GM23338 (cell line): ENCODE results near the gene GRIN3A. TPM values are rescaled to one million over a fixed set of nuclear protein-coding genes. Genes with fewer than 3 reads are reported as not detected.
A peak's percentile ranks its signal among the peaks of the same experiment; 100 is the strongest.

Experiments used
- ATAC-seq: fragments of 200-7000 bp; cut with Tn5 transposase; 3 replicates; pipeline ENCODE4 v1.9.1; 2020
- DNase-seq: peaks from one replicate; pipeline ENCODE4 v3.0.0-alpha.2; 2015; ENCODE audit warnings: low spot score
- H2AFZ ChIP-seq: fragments of 200-600 bp; sonication (generic); 2 replicates; pipeline ENCODE4 v1.8.0; 2016; ENCODE audit warnings: antibody characterized with exemption, mild to moderate bottlenecking, moderate library complexity
- H3F3A ChIP-seq: fragments of 200-600 bp; sonication (generic); replicated peaks from 2 replicates; pipeline ENCODE4 v1.8.0; 2017; ENCODE audit warnings: antibody characterized with exemption, mixed run types, low read depth
- H3K27ac ChIP-seq: fragments of 200-600 bp; sonication (generic); 2 replicates; pipeline ENCODE4 v1.6.1; 2016; ENCODE audit warnings: low read depth
- H3K27me3 ChIP-seq: fragments of 200-600 bp; sonication (generic); 2 replicates; pipeline ENCODE4 v1.8.0; 2016; ENCODE audit warnings: mild to moderate bottlenecking, mixed run types, moderate library complexity; ENCODE audit not compliant: insufficient read depth
- H3K36me3 ChIP-seq: fragments of 200-600 bp; sonication (generic); 2 replicates; pipeline ENCODE4 v1.8.0; 2016; ENCODE audit warnings: mild to moderate bottlenecking; ENCODE audit not compliant: insufficient read depth
- H3K4me1 ChIP-seq: fragments of 200-600 bp; sonication (generic); 2 replicates; pipeline ENCODE4 v1.8.0; 2016; ENCODE audit warnings: mild to moderate bottlenecking, moderate library complexity; ENCODE audit not compliant: insufficient read depth
- H3K4me2 ChIP-seq: fragments of 200-600 bp; sonication (generic); 2 replicates; pipeline ENCODE4 v1.7.1; 2017; ENCODE audit warnings: mixed run types
- H3K4me3 ChIP-seq: fragments of 200-600 bp; sonication (generic); 2 replicates; pipeline ENCODE4 v1.6.1; 2016; ENCODE audit warnings: mixed run types
- H3K79me2 ChIP-seq: fragments of 200-600 bp; sonication (generic); replicated peaks from 2 replicates; pipeline ENCODE4 v1.8.0; 2017; ENCODE audit warnings: mild to moderate bottlenecking; ENCODE audit not compliant: insufficient read depth
- H3K9me2 ChIP-seq: fragments of 200-600 bp; sonication (generic); 2 replicates; pipeline ENCODE4 v1.8.0; 2017; ENCODE audit not compliant: insufficient read depth
- H4K20me1 ChIP-seq: fragments of 200-600 bp; sonication (generic); replicated peaks from 2 replicates; pipeline ENCODE4 v1.8.0; 2017; ENCODE audit warnings: mild to moderate bottlenecking; ENCODE audit not compliant: insufficient read depth
- H3K27ac Mint-ChIP-seq: 2 replicates; pipeline ENCODE4 v1.8.0; 2020; ENCODE audit warnings: inconsistent platforms, mild to moderate bottlenecking, moderate library complexity, mixed read lengths
- H3K27me3 Mint-ChIP-seq: 3 replicates; pipeline ENCODE4 v1.8.0; 2022; ENCODE audit warnings: low read depth, mild to moderate bottlenecking, moderate library complexity, mixed read lengths, inconsistent platforms; ENCODE audit not compliant: insufficient read depth, poor library complexity
- H3K36me3 Mint-ChIP-seq: 3 replicates; pipeline ENCODE4 v1.8.0; 2021; ENCODE audit warnings: low read depth, mild to moderate bottlenecking, inconsistent platforms, moderate library complexity, mixed read lengths
- H3K4me1 Mint-ChIP-seq: 3 replicates; pipeline ENCODE4 v1.8.0; 2020; ENCODE audit warnings: mild to moderate bottlenecking, inconsistent platforms, mixed read lengths
- H3K4me3 Mint-ChIP-seq: 3 replicates; pipeline ENCODE4 v1.8.0; 2021; ENCODE audit warnings: moderate library complexity, mild to moderate bottlenecking, inconsistent platforms, mixed read lengths
- H3K9me3 Mint-ChIP-seq: 3 replicates; pipeline ENCODE4 v1.8.0; 2020; ENCODE audit warnings: moderate library complexity, mild to moderate bottlenecking, inconsistent platforms, mixed read lengths
- CTCF ChIP-seq, 2 experiments: fragments of 200-600 bp in 1 of 2; sonication (generic) in 1 of 2; conservative IDR thresholded peaks; 2 replicates each; pipeline versions ENCODE4 v1.5.1 to v1.6.1; 2016 to 2017; ENCODE audit warnings: antibody characterized with exemption in 2 of 2, low read depth in 2 of 2, mild to moderate bottlenecking in 2 of 2, moderate library complexity in 1 of 2
- ETS1 ChIP-seq: IDR thresholded peaks from 2 replicates; pipeline ENCODE4 v1.6.1; 2016; ENCODE audit warnings: antibody characterized with exemption
- EZH2phosphoT487 ChIP-seq: fragments of 200-600 bp; sonication (generic); IDR thresholded peaks from one replicate; pipeline ENCODE4 v1.8.1; 2018; ENCODE audit warnings: antibody characterized with exemption; ENCODE audit not compliant: unreplicated experiment
- POLR2AphosphoS5 ChIP-seq: IDR thresholded peaks from 2 replicates; pipeline ENCODE4 v1.6.1; 2016; ENCODE audit warnings: antibody characterized with exemption, low read depth
- ZNF114 ChIP-seq: fragments of 250-450 bp; sonication (Bioruptor Pico); IDR thresholded peaks from 2 replicates; pipeline ENCODE4 v1.5.0; 2020; ENCODE audit warnings: mild to moderate bottlenecking, moderate library complexity
- ZNF331 ChIP-seq: fragments of 250-450 bp; sonication (Bioruptor Pico); IDR thresholded peaks from 2 replicates; pipeline ENCODE4 v1.5.0; 2020; ENCODE audit warnings: low read depth, mild to moderate bottlenecking, moderate library complexity
- polyA plus RNA-seq: library from polyadenylated mRNA; unstranded; fragments of >200 nt; fragmentation: Nextera tagmentation; extraction: Ambion mirVana; gene quantifications from 2 replicates; pipeline ENCODE4 v1.2.1, GENCODE V29; 2016
- total RNA-seq: library from RNA; depleted of rRNA; stranded (reverse); fragments of >200 nt; shearing (Covaris generic); gene quantifications from 2 replicates; pipeline ENCODE4 v1.2.3, GENCODE V29; 2014
- TF ChIP-seq, protein P1 (sequence below): fragments of 250-450 bp; sonication (Bioruptor Pico); IDR thresholded peaks from 2 replicates; pipeline ENCODE4 v1.5.0; 2020; ENCODE audit warnings: mild to moderate bottlenecking, moderate library complexity

GRIN3A gene
- total and polyA plus RNA-seq, 2 experiments from 2014 or later, result 0.03 to 0.05 TPM

GRCh38 chr9:101706261-101706798 lies 32.1 kb downstream of the GRIN3A start:
- no peak overlapping the region for H3K4me3 Mint-ChIP-seq
- peaks cover 15% of the 10 kb centered on the region; the same call in 2 of the 3 replicates for H3K4me1 Mint-ChIP-seq
- Histone ChIP-seq H3K4me1 (peaks cover 9% of the 10 kb centered on the region), H3K79me2 (no peaks in the 10 kb centered on the region), H4K20me1 (no peaks in the 10 kb centered on the region), H2AFZ (no peak overlapping the region), H3K9me2 (no peaks in the 10 kb centered on the region), H3K4me2 (peak overlapping the region; percentile 83; the same call in 1 of the 2 replicates), H3F3A (no peaks in the 10 kb centered on the region), H3K4me3 (no peak overlapping the region), H3K36me3 (no peaks in the 10 kb centered on the region), H3K27me3 (no peaks in the 10 kb centered on the region), H3K27ac (no peak overlapping the region)
- no peaks in the 10 kb centered on the region for H3K9me3 Mint-ChIP-seq
- peak; percentile 10 for DNase-seq
- TF ChIP-seq ZNF114 (CRISPR knock-in tag) (no peak), ZNF331 (CRISPR knock-in tag) (no peak)
- no peaks in the 10 kb centered on the region for H3K36me3 Mint-ChIP-seq
- ATAC-seq, result no peak
- no peaks in the 10 kb centered on the region for H3K27me3 Mint-ChIP-seq
- no peak overlapping the region for H3K27ac Mint-ChIP-seq

GRCh38 chr9:101705135-101705661 lies 33.2 kb downstream of the GRIN3A start:
- Mint-ChIP-seq H3K4me1 (peaks cover 15% of the 10 kb centered on the region; the same call in 2 of the 3 replicates), H3K27me3 (no peaks in the 10 kb centered on the region), H3K36me3 (no peaks in the 10 kb centered on the region), H3K27ac (no peak overlapping the region), H3K4me3 (peak overlapping the region; percentile 76), H3K9me3 (no peaks in the 10 kb centered on the region)
- Histone ChIP-seq H4K20me1 (no peaks in the 10 kb centered on the region), H2AFZ (peak overlapping the region; percentile 93), H3K4me2 (peak overlapping the region; percentile 83), H3K4me3 (peak overlapping the region; percentile 54), H3K27me3 (no peaks in the 10 kb centered on the region), H3K4me1 (peaks cover 9% of the 10 kb centered on the region), H3K9me2 (no peaks in the 10 kb centered on the region), H3K27ac (no peak overlapping the region), H3F3A (no peaks in the 10 kb centered on the region), H3K79me2 (no peaks in the 10 kb centered on the region), H3K36me3 (no peaks in the 10 kb centered on the region)
- ATAC-seq (peak; percentile 99), DNase-seq (peak; percentile 86)
- TF ChIP-seq CTCF (conservative IDR thresholded peaks at IDR 0.05; ENCODE audit: low read depth in 2 of 2) (peak; percentile 57 to 65), ETS1 (no peak), POLR2AphosphoS5 (no peak)

GRCh38 chr9:101702257-101702656 lies 36.2 kb downstream of the GRIN3A start:
- Histone ChIP-seq H3K27me3 (no peaks in the 10 kb centered on the region), H3K79me2 (no peaks in the 10 kb centered on the region), H3K36me3 (no peaks in the 10 kb centered on the region), H2AFZ (no peak overlapping the region), H3K4me2 (no peak overlapping the region), H3F3A (no peaks in the 10 kb centered on the region), H3K4me1 (peaks cover 9% of the 10 kb centered on the region), H3K9me2 (no peaks in the 10 kb centered on the region), H3K4me3 (no peak overlapping the region), H3K27ac (no peak overlapping the region), H4K20me1 (no peaks in the 10 kb centered on the region)
- H3K9me3 Mint-ChIP-seq, result no peaks in the 10 kb centered on the region
- DNase-seq, result no peak
- H3K27ac Mint-ChIP-seq, result no peak overlapping the region
- no peaks in the 10 kb centered on the region for H3K36me3 Mint-ChIP-seq
- ATAC-seq, result no peak
- no peak overlapping the region for H3K4me3 Mint-ChIP-seq
- H3K4me1 Mint-ChIP-seq, result peaks cover 11% of the 10 kb centered on the region; the same call in 2 of the 3 replicates
- H3K27me3 Mint-ChIP-seq, result no peaks in the 10 kb centered on the region
- TF ChIP-seq EZH2phosphoT487, result no peak
- TF ChIP-seq, protein P1, sequence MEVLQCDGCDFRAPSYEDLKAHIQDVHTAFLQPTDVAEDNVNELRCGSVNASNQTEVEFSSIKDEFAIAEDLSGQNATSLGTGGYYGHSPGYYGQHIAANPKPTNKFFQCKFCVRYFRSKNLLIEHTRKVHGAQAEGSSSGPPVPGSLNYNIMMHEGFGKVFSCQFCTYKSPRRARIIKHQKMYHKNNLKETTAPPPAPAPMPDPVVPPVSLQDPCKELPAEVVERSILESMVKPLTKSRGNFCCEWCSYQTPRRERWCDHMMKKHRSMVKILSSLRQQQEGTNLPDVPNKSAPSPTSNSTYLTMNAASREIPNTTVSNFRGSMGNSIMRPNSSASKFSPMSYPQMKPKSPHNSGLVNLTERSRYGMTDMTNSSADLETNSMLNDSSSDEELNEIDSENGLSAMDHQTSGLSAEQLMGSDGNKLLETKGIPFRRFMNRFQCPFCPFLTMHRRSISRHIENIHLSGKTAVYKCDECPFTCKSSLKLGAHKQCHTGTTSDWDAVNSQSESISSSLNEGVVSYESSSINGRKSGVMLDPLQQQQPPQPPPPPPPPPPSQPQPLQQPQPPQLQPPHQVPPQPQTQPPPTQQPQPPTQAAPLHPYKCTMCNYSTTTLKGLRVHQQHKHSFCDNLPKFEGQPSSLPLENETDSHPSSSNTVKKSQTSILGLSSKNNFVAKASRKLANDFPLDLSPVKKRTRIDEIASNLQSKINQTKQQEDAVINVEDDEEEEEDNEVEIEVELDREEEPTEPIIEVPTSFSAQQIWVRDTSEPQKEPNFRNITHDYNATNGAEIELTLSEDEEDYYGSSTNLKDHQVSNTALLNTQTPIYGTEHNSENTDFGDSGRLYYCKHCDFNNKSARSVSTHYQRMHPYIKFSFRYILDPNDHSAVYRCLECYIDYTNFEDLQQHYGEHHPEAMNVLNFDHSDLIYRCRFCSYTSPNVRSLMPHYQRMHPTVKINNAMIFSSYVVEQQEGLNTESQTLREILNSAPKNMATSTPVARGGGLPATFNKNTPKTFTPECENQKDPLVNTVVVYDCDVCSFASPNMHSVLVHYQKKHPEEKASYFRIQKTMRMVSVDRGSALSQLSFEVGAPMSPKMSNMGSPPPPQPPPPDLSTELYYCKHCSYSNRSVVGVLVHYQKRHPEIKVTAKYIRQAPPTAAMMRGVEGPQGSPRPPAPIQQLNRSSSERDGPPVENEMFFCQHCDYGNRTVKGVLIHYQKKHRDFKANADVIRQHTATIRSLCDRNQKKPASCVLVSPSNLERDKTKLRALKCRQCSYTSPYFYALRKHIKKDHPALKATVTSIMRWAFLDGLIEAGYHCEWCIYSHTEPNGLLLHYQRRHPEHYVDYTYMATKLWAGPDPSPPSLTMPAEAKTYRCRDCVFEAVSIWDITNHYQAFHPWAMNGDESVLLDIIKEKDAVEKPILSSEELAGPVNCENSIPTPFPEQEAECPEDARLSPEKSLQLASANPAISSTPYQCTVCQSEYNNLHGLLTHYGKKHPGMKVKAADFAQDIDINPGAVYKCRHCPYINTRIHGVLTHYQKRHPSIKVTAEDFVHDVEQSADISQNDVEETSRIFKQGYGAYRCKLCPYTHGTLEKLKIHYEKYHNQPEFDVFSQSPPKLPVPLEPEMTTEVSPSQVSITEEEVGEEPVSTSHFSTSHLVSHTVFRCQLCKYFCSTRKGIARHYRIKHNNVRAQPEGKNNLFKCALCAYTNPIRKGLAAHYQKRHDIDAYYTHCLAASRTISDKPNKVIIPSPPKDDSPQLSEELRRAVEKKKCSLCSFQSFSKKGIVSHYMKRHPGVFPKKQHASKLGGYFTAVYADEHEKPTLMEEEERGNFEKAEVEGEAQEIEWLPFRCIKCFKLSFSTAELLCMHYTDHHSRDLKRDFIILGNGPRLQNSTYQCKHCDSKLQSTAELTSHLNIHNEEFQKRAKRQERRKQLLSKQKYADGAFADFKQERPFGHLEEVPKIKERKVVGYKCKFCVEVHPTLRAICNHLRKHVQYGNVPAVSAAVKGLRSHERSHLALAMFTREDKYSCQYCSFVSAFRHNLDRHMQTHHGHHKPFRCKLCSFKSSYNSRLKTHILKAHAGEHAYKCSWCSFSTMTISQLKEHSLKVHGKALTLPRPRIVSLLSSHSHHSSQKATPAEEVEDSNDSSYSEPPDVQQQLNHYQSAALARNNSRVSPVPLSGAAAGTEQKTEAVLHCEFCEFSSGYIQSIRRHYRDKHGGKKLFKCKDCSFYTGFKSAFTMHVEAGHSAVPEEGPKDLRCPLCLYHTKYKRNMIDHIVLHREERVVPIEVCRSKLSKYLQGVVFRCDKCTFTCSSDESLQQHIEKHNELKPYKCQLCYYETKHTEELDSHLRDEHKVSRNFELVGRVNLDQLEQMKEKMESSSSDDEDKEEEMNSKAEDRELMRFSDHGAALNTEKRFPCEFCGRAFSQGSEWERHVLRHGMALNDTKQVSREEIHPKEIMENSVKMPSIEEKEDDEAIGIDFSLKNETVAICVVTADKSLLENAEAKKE, result no peak
